Stimulated activated CD4-positive, alpha-beta T cell treated with anti-CD3 and anti-CD28 coated beads, Interleukin-1b, Interleukin-23, amount 100 ng/mL, for 1 hour (primary cell): Measurements from ENCODE around the gene ARHGEF39.
A peak's percentile ranks its signal among the peaks of the same experiment; 100 is the strongest.

Experiments
- DNase-seq, 2 donors: peaks; one replicate each; pipeline ENCODE4 v3.0.0-alpha.2; 2020; ENCODE audit warnings: low read depth in 2 of 2

Gene ARHGEF39

GRCh38 chr9:35664531-35665470 lies at the start of gene ARHGEF39:
Gene ARHGEF39 (minus strand): TSS chr9:35665195. CDS start chr9:35665169, 26 bp downstream.
- no peak for DNase-seq

DNA sequence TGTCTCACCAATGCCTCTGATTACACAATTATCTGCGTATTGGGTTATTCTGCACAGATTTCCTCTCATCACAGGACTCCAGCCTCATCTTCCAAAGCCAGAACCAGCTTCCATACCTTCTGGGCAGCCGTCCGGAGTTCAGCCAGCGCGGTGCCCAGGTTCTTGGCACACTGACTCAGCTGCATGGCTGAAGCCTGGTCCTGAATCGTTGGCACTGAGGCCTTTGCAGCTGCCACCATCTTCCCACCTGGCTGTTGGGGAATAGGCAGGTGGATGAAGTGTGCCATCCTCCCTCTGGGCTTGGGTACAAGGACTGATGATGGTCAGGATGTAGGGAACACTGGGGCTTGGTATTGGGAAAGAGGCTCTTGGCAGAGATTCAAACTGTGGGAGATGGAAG lies 49.1 kb upstream of the ARHGEF39 start:
- no peak for DNase-seq

- no peak for DNase-seq
These were observed 48.6 kb upstream of the ARHGEF39 start for GRCh38 chr9:35713578-35713977.

DNA sequence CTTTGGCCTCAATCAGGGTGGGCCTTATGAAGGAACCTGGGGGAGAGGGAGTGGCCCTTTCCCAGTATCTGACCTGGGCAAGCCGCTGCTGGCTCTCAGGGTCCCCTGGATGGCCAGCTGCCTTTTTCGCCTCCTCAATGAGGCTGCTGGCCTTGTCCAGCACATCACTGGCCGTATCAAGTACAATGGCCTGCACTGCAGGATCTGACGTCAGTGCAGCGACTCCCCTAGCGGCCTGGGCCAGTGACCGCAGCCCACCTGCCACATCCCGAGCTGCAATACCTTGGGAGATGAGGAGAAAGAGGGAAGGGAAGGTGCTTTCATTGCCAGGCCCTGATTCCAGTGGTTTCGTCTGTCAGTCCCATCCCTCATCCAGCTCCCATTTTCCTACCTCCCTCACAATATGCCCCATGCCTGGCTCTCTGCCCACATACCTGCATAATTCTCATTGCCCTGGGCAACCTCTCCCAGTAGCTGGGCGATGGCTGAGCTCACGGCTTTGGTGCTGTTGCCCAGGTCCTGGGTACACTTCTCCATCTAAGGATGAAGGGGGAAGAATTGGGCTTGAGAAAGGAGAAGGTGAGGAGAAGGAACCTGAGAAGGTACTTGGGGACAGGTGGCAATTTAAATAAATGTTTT lies 47.9 kb upstream of the ARHGEF39 start:
- DNase-seq = no peak

GRCh38 chr9:35711501-35712428 lies 46.8 kb upstream of the ARHGEF39 start:
- DNase-seq = no peak

DNA sequence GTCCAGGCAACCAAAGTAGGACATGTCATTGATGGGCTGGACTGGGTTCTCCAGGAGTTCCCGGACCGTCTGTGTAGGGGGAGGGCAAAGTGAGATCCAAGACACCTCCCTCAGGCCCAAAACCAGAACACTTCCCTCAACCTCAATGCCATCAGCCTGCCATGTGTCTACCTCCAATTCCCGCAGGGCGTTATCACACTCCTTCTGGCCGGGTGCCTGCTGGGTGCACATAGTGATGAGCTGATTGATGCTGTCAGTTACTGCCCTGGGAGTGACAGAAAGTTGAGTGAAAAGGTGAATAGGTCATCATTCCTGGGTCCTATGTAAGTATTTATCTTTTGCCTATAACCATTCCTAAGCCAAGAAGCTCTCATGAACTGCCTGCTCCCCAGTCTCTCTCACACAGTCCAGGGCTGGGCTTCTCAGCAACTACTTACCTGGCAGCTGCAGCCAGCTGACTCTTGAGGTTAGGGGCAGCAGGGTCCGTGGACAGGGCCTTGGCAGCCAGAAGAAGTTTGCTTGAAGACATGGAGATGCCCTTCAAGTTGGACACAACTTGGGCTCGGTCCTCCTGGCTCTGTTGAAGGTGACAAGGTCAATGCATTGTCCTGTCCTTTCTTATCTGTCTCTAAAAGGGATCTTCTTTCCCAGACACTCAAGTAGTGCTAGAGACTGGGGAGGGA lies 46.0 kb upstream of the ARHGEF39 start:
- no peak for DNase-seq

DNA sequence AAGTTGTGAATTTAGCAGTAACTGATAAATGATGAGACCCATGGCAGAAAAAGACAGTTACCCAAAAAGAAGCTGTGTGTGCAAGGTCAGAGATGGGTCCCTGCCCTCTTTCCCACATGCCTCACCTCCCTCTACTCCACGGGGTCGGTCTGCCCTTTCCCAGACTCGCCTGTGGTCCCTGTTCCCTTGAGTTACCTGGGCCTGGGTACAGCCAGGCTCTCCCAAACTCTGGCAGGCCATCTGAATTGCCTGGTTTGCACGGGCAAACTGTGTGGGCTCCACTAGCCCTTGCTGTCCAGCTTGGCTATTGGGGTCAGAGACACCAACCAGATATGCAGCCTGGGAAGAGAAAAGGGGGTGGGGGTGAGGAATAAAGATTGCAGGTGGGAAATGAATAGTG lies 43.2 kb upstream of the ARHGEF39 start:
- DNase-seq = no peak

DNA sequence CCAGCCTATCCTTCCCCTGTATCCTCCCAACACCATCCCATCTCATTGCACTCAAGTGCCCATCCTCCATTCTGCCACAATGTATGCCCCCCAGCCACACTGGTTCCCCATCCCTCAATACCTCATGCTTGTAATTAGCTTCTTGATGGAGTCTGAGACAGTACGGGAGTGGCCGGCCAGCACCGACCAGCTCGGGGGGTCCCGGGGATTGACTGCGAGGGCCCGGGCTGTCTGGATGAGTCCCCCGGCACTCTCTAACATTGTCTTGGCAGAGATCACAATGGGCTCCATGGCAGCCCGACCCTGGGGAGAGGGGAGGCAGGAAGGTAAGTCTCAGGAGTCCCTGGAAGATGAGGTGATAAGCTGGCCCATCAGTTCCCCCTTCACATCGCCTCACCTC lies 42.0 kb upstream of the ARHGEF39 start:
- no peak for DNase-seq

GRCh38 chr9:35705836-35706430 lies 40.9 kb upstream of the ARHGEF39 start:
- DNase-seq = no peak

DNA sequence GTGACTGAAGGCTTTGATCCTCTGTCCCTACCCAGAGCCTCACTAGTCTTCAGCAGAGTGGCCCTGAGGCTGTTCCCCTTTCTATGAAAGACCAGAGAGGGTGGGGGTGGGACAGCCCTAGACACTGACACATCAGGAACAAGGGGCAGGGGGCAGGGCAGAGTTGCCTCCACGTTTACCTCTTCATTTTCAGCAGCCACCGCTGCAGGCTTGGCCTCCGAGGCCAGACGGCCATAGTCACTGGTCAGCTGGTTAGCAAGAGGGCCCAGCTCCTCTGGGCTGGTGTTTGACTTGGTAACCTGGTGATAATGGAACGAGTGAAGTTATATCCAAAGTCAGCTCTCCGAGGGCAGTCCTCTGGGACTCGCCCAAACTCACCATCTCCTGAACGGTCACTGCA lies 40.4 kb upstream of the ARHGEF39 start:
- DNase-seq = no peak

DNA sequence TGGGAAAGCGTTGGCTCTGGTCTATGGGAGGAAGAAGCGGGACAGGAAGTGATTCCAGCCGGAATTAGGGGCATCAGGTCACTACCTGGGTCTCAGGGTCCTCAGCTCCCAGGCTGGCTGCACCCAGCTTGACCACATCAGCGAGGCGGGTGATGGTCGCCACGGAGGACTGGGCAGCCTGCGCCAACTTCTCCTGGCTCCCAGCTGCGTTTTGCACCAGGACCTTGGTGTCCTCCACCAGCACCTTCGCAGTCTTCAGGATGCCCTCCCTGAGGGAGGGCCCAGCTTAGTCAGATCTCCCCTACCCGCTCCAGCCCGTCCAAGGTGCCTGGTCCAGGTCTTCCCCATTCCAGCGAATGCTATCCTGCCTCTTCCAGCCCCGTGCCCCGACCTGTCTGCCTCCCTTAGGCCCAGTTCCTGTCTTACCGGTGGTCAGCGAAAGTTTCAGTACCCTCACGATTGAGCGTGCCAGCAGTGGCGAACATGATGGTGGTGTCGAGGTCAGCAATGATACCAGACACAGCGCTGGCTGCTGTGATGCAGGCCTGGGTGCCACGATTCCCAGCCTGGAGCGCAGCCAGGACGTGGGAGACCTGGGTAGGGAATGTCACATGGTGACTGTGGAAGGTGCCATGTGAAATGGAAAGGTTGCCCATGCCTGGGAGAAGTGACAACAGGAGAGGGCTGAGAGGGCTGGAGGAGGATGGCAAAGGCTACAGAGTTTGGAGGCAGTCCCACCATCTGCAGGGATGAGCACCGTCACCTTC lies 39.1 kb upstream of the ARHGEF39 start:
- DNase-seq = no peak

GRCh38 chr9:35702696-35703095 lies 37.7 kb upstream of the ARHGEF39 start:
- no peak for DNase-seq

GRCh38 chr9:35700942-35701341 lies 35.9 kb upstream of the ARHGEF39 start:
- no peak for DNase-seq

DNA sequence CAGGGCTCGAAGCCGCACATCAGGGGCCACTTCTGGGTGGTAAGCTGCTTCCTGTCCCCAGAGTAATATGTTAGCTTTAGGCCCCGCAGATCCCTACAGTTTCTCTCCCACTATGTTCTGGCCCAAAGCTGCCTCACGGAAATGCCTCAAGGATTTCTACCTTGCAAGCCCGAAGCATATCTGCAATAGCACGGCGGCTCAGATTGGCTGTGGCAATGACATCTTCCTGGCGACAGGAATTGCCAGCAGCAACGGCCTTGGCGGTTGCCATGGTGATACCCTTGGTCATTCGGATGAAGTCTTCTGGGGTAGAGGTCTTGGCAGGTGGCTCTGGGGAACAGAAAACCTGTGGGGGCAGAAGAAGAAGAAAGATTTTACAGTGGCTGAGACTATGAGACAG lies 35.0 kb upstream of the ARHGEF39 start:
- DNase-seq = no peak

DNA sequence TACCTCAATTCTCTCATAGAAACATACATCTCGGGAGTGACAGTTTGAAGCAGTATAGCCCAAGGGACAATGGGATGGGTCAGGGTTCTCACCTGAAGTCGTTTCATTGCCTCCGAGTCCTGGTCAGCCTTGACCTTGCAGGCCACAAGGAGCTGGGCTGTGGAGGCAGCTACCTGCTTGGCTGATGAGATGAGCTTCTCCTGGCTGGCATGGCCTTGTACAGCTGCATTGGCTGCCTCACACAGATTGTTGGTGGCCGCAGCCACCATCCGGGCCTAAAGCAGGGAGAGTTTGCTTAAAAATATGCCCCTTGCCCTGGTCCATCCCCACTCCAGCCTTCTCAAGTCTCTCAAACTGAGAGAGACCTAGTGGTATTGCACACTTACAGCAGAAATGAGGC lies 33.2 kb upstream of the ARHGEF39 start:
- no peak for DNase-seq

DNA sequence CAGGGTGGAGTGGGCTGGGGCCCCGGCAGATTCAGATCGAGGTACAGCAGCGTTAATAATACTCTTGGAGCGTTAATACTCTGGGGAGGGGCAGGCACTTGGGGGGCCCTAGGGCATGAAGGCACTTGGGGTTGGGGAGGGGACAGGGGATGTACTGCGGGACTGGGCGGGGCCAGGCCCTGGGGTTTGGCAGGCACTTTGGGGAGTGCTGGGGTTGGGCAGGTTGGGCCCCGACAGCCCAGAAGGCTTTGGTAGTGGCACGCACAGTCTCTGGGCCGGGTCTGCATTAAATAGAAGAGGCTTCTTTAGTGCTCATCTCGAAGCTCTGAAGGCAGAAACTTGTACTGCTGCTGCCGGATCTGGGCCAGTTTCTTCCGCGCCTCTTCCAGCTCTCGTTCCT lies 32.5 kb upstream of the ARHGEF39 start:
- no peak for DNase-seq

- peak; percentile 9 to 37 for DNase-seq
These were observed 31.7 kb upstream of the ARHGEF39 start for GRCh38 chr9:35696520-35697215.

DNA sequence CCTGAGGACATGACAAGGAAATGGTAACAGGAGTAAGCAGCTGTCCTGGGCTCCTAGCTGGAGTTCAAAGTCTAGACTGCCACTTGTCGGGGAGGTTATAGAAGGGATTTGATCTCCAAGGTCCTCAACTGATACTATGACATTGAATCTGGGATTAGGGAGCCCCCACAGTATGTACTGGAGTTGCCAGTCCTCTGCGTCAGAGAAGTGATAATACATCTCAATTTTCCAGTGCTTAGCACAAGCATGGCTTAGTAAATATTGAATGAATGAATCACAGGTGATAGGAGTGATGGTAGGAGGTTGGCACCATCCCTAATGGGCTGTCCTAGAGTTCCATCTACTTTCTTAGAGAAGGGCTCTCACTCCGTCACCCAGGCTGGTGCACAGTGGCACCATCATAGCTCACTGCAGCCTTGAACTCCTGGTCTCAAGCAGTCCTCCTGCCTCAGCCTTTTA lies 31.0 kb upstream of the ARHGEF39 start:
- DNase-seq = no peak

- no peak for DNase-seq
These were observed 26.8 kb upstream of the ARHGEF39 start for GRCh38 chr9:35691757-35692301.
